Gastroesophageal sphincter (tissue), 4 donors: Measurements from ENCODE around the gene TRIM40. TPM values are rescaled to one million over a fixed set of nuclear protein-coding genes. Genes with fewer than 3 reads are reported as not detected.

Experiments
- ATAC-seq: fragments of 150-250 bp; one replicate; pipeline ENCODE4 v1.9.1; 2016; ENCODE audit warnings: mild to moderate bottlenecking, moderate library complexity
- H3K27ac ChIP-seq, 4 donors: fragments of 200-600 bp; sonication (generic) in 3 of 4; 1 replicate in 3 of 4; 2 replicates in 1 of 4; pipeline ENCODE4 v1.5.1; 2016 to 2019
- H3K27me3 ChIP-seq: fragments of 200-600 bp; sonication (generic); one replicate; pipeline ENCODE4 v1.5.1; 2019
- H3K36me3 ChIP-seq, 2 donors: fragments of 200-600 bp; sonication (generic); one replicate each; pipeline ENCODE4 v1.5.1; 2019; ENCODE audit warnings: control low read depth in 1 of 2
- H3K4me1 ChIP-seq, 3 donors: fragments of 200-600 bp; sonication (generic); 1 replicate in 2 of 3; 2 replicates in 1 of 3; pipeline ENCODE4 v1.5.1; 2016 to 2019; ENCODE audit warnings: control low read depth in 2 of 3
- H3K4me3 ChIP-seq, 2 donors: fragments of 200-600 bp; sonication (generic); one replicate each; pipeline ENCODE4 v1.5.1; 2019; ENCODE audit warnings: mild to moderate bottlenecking in 1 of 2, moderate library complexity in 1 of 2
- H3K9me3 ChIP-seq, 3 donors: fragments of 200-600 bp; sonication (generic); one replicate each; pipeline ENCODE4 v1.5.1; 2017 to 2019; ENCODE audit warnings: control low read depth in 2 of 3
- CTCF ChIP-seq, 4 experiments: fragments of 200-600 bp in 2 of 4; fragments of 450-650 bp in 2 of 4; sonication (generic) in 1 of 4; IDR thresholded peaks; one replicate each; pipeline ENCODE4 v1.5.1; 2017 to 2019; ENCODE audit warnings: antibody characterized with exemption in 4 of 4, mild to moderate bottlenecking in 2 of 4, moderate library complexity in 2 of 4
- EP300 ChIP-seq: sonication (generic); formaldehyde crosslinking; IDR thresholded peaks from one replicate; pipeline ENCODE4 v1.6.1; 2017; ENCODE audit warnings: antibody characterized with exemption, mild to moderate bottlenecking
- POLR2A ChIP-seq, 2 donors: fragments of 450-650 bp; IDR thresholded peaks; one replicate each; pipeline ENCODE4 v1.6.1; 2017; ENCODE audit warnings: antibody characterized with exemption in 2 of 2, mild to moderate bottlenecking in 2 of 2, moderate library complexity in 1 of 2
- POLR2AphosphoS5 ChIP-seq: sonication (generic); formaldehyde crosslinking; IDR thresholded peaks from one replicate; pipeline ENCODE4 v1.6.1; 2017; ENCODE audit warnings: antibody characterized with exemption
- WGBS, 2 donors: methylation state at CpG; one replicate each; pipeline ENCODE4 v1.1.5; 2018; ENCODE audit warnings: low coverage in 1 of 2; 5-methylcytosine and 5-hydroxymethylcytosine counted together
- total RNA-seq, 4 donors: library from RNA; depleted of rRNA; stranded (reverse); fragments of >200 nt; gene quantifications; one replicate each; pipeline ENCODE4 v1.1.0, GENCODE V29; 2016

TRIM40 gene
- total RNA-seq, 4 donors from 2014 or later = not detected

DNA sequence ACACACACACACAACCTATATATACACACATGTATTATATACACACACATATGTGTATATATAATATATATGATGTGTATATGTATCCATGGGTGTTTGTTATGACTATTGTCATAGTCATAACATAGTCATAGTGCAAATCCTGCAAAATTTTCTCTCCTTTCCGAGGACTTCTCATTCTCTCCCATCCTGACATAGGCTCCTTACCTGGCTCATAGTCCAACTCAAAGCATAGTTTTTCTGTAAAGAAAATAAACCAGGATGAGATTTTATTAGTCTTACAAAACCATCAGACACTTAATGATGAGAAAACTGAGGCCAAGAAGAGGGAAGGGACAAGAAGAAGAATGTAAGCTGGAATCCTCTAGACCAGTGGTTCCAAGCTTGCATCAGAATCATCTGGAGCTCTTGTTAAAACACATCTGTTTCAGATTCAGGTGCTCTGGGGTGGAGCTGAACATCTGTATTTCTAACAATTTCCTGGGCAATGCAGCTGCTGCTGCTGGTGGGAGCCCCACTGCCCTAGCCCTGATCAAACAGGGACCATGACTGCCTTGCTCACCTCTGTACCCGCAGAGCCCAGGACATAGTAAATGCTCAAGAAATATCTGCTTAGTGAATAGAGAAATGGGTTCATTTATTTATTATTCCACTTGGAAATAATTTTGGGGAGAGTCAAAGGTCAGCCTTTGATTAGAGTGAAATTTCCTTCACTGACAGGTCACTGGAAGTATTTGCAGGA is 19.8 kb downstream of the TRIM40 start:
- 48 to 64% methylated on average over 2 of the region's 2 CpGs for WGBS, 2 donors
- no peak for TF ChIP-seq POLR2A (IDR thresholded peaks at IDR 0.05)
- no peak for TF ChIP-seq CTCF (IDR thresholded peaks at IDR 0.05)
- TF ChIP-seq EP300 = no peak
- no peak for TF ChIP-seq POLR2AphosphoS5
- Histone ChIP-seq H3K36me3 (no peaks in the 10 kb centered on the region), H3K4me3 (no peak overlapping the region), H3K9me3 (no peaks in the 10 kb centered on the region), H3K27me3 (peaks cover 51% of the 10 kb centered on the region), H3K4me1 (peaks cover 0 to 5% (median 0%) of the 10 kb centered on the region in 3 donors), H3K27ac (no peak overlapping the region)
- ATAC-seq = no peak

GRCh38 chr6:30156262-30156599 is 20.3 kb downstream of the TRIM40 start:
- ATAC-seq = peak; percentile 74
- Histone ChIP-seq H3K27ac (no peak overlapping the region), H3K9me3 (no peaks in the 10 kb centered on the region), H3K36me3 (no peaks in the 10 kb centered on the region), H3K4me1 (peaks cover 0 to 5% (median 0%) of the 10 kb centered on the region in 3 donors), H3K4me3 (no peak overlapping the region), H3K27me3 (peaks cover 51% of the 10 kb centered on the region)
- WGBS, 2 donors = 5 to 10% methylated on average over 4 of the region's 4 CpGs
- TF ChIP-seq EP300 (no peak), POLR2AphosphoS5 (no peak), CTCF (IDR thresholded peaks at IDR 0.05) (no peak), POLR2A (IDR thresholded peaks at IDR 0.05) (no peak)

DNA sequence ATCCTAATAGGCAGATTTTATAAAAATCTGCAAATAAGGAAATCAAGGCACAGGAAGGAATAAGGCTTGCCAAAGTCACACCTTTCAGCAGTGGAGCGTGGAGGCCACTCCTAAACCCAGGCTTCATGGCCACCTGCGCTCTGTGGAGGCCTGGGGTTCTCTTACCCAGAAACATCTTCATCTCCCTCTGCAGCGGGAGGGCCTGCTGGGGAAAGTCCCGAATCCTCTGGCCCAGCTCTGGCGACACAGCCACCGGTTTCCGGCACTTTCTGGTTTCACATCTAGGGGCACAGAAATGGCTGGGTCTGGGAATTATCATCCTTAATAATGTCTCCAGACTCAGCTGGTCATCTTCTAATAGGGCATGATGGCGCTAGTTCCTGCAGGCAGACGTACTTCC is 20.8 kb downstream of the TRIM40 start:
- ATAC-seq = no peak
- TF ChIP-seq POLR2AphosphoS5 (no peak), EP300 (no peak), CTCF (IDR thresholded peaks at IDR 0.05) (no peak), POLR2A (IDR thresholded peaks at IDR 0.05) (no peak)
- 91 to 100% methylated on average over 1 to 7 of the region's 9 CpGs for WGBS, 2 donors
- no peaks in the 10 kb centered on the region for H3K9me3 ChIP-seq
- peaks cover 51% of the 10 kb centered on the region for H3K27me3 ChIP-seq
- H3K36me3 ChIP-seq = no peaks in the 10 kb centered on the region
- peaks cover 0 to 5% (median 0%) of the 10 kb centered on the region in 3 donors for H3K4me1 ChIP-seq
- H3K27ac ChIP-seq = no peak overlapping the region
- no peak overlapping the region for H3K4me3 ChIP-seq

DNA sequence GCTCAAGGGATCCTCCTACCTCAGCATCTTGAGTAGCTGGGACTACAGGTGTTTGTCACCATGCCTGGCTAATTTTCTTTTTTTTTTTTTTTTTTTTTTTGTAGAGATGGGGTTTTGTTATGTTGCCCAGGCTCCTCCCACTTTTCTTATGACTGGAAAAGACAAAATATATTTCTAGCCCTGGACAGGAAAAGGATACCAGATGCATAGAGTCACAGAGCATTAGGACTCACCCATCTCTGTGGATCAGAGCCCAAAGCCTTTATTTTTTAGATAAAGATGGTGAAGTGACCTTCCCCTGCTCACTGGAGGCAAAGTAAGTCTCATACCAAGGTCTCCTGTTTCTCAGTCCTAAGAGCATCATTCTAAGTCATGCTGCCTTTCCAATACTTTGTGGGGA is 21.6 kb downstream of the TRIM40 start:
- H3K27me3 ChIP-seq = peaks cover 51% of the 10 kb centered on the region
- TF ChIP-seq CTCF (IDR thresholded peaks at IDR 0.05) (no peak), EP300 (no peak), POLR2AphosphoS5 (no peak), POLR2A (IDR thresholded peaks at IDR 0.05) (no peak)
- H3K27ac ChIP-seq = no peak overlapping the region
- no peak overlapping the region for H3K4me3 ChIP-seq
- ATAC-seq = no peak
- H3K36me3 ChIP-seq = no peaks in the 10 kb centered on the region
- no peaks in the 10 kb centered on the region for H3K9me3 ChIP-seq
- H3K4me1 ChIP-seq = peaks cover 0 to 5% (median 0%) of the 10 kb centered on the region in 3 donors

DNA sequence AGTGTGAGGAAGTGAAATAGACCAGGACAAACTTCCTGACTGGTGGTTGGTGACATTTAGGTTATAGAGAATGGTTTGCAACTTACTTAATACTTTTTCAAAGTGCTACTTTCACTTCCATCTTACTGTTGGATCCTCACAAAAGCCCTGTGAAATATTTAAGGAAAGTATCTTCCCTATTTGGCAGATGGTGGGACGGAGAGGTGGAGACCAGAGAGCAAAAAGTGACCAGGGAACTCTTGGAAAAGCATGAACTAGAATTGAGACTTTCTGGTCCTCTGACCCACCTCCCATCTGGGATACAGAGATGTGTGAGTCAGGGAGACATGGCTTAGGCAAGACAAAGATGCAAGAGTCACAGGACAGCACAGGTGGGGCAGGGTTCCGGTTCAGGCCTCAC is 22.1 kb downstream of the TRIM40 start:
- no peaks in the 10 kb centered on the region for H3K36me3 ChIP-seq
- H3K4me3 ChIP-seq = no peak overlapping the region
- 67 to 84% methylated on average over 2 of the region's 2 CpGs for WGBS, 2 donors
- H3K27ac ChIP-seq = no peak overlapping the region
- ATAC-seq = no peak
- H3K9me3 ChIP-seq = no peaks in the 10 kb centered on the region
- H3K27me3 ChIP-seq = peaks cover 51% of the 10 kb centered on the region
- TF ChIP-seq POLR2AphosphoS5 (no peak), POLR2A (IDR thresholded peaks at IDR 0.05) (no peak), EP300 (no peak), CTCF (IDR thresholded peaks at IDR 0.05) (no peak)
- H3K4me1 ChIP-seq = peaks cover 0 to 5% (median 0%) of the 10 kb centered on the region in 3 donors
